GM12892 (cell line): ENCODE results near the gene CDH22.

Experiments used
- DNase-seq: peaks from one replicate; pipeline ENCODE4 v3.0.0; 2011; ENCODE audit not compliant: insufficient read length
- FAIRE-seq: peaks from 2 replicates; lab custom pipeline; 2011; peaks lifted over from hg19 to GRCh38; lab: Jason Lieb, UNC
- POLR2A ChIP-seq: IDR thresholded peaks from 2 replicates; pipeline ENCODE4 v1.6.1; 2011; ENCODE audit warnings: low read depth, low read length, control low read depth
- POLR2AphosphoS5 ChIP-seq: IDR thresholded peaks from 2 replicates; pipeline ENCODE4 v1.6.1; 2011; ENCODE audit warnings: low read depth, low read length, control low read depth
- TAF1 ChIP-seq: IDR thresholded peaks from 2 replicates; pipeline ENCODE4 v1.6.1; 2011; ENCODE audit warnings: low read depth, mild to moderate bottlenecking, control low read depth, low read length, borderline replicate concordance

CDH22 gene

GRCh38 chr20:46328200-46328882 lies 20.0 kb upstream of the CDH22 start:
- DNase-seq, result no peak
- FAIRE-seq, result no peak
- TF ChIP-seq TAF1 (no peak), POLR2AphosphoS5 (no peak), POLR2A (no peak)

DNA sequence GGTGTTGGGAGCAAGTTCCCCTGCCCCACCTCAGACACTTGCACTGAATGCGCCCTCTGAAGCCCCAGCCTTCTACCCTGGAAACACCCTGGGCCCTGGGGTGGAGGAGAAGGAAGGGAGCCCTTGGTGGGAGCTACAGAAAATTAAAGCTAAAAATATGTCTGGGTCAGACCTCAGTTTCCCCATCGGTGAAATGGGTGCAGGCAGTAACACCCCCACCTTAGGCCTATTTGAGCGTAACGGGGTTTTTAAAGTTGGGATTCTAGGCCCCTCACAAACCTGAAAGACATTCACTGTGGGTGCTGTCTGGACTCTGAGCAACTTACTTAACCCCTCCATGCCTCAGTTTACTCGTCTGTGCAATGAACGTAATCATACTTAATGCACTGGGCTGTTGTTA lies 19.3 kb upstream of the CDH22 start:
- no peak for FAIRE-seq
- no peak for TF ChIP-seq POLR2AphosphoS5
- no peak for TF ChIP-seq POLR2A
- no peak for TF ChIP-seq TAF1
- DNase-seq, result no peak

- no peak for FAIRE-seq
Measured at GRCh38 chr20:46325789-46326188, 17.5 kb upstream of the CDH22 start.

DNA sequence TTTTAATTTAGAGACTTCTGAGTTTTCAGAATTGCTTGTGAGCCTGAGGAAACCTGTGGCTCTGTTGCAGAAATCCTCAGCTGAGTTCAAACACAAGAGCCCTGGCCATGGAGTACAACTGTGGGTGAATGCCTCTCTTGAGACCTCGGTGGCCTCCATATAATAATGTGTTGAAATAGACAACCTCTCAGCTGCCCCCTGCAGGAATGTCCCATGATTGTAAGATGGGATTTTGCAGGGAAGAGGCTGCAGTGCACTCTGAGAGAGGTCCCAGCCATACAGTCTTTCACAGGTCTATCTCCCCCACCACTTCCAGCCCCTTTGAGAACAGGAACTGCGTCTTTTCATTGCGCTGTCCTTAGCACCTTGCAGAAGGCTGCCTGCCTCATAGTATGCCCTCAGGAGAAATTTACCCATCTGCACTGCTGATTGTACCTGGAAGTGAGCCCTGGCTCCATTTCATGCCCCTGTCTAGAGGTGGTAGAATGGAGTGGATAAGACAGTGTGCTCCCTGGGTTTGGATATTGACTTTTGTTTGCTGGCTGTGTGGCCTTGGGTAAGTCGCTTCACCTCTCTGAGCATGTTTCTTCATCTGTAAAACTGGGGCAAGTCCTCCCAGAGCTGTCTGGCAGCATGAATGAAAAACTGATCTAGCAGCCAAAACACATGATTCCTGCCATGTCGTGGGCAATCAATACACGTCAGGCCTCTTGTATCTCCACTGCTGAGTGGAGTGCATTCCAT lies 16.8 kb upstream of the CDH22 start:
- TF ChIP-seq TAF1, result no peak
- no peak for FAIRE-seq
- DNase-seq, result no peak

More at GRCh38 chr20:46325789-46326188, 17.5 kb upstream of the CDH22 start:
- TF ChIP-seq POLR2AphosphoS5 (no peak), TAF1 (no peak), POLR2A (no peak)
- no peak for DNase-seq

- FAIRE-seq (no peak), DNase-seq (no peak)
- TF ChIP-seq POLR2AphosphoS5 (no peak), POLR2A (no peak), TAF1 (no peak)
Measured at GRCh38 chr20:46324379-46324778, 16.1 kb upstream of the CDH22 start.

GRCh38 chr20:46323557-46323956 lies 15.3 kb upstream of the CDH22 start:
- no peak for FAIRE-seq
- TF ChIP-seq POLR2A (no peak), POLR2AphosphoS5 (no peak), TAF1 (no peak)
- no peak for DNase-seq

GRCh38 chr20:46322641-46323040 lies 14.3 kb upstream of the CDH22 start:
- no peak for DNase-seq
- TF ChIP-seq POLR2AphosphoS5 (no peak), TAF1 (no peak), POLR2A (no peak)
- no peak for FAIRE-seq

- no peak for DNase-seq
- TF ChIP-seq POLR2A, result no peak
- no peak for TF ChIP-seq POLR2AphosphoS5
- TF ChIP-seq TAF1, result no peak
- FAIRE-seq, result no peak
Measured at GRCh38 chr20:46317685-46318177, 9.4 kb upstream of the CDH22 start.

DNA sequence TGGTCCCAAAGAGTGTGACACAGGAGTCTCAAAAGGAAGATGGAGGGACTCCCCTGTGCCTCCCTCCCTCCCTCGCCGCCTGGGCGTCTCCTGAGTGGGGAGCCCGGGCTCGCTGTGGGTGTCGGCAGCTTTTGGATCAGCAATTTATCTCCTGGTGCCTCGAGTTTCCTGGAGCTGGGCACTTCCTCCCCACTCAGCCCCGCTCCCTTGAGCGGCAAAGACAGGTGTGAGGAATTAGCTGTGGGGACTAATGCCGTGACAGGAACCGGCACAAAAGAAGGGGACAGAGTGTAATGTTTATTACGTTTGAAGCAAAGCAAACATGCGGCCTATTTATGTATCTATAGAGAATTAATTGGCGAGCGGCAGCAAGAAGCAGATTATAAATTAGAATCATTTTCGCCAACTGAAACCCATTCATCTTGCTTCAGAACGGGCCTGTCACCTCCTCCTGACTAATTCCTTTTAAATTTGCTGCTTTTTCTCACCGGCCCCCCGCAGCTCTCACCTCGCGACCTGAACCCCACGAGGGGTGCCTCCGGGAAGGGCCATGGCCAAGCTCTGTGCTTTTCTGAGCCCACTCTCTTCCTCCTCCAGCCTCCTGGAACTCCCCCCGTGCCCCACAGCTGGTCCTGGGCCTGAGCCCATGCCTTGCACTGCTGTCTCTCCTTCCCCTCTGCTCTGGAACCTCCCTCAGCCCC lies 8.8 kb upstream of the CDH22 start:
- no peak for TF ChIP-seq TAF1
- TF ChIP-seq POLR2A, result no peak
- TF ChIP-seq POLR2AphosphoS5, result no peak
- no peak for FAIRE-seq
- no peak for DNase-seq

- DNase-seq (no peak), FAIRE-seq (no peak)
- TF ChIP-seq TAF1, result no peak
- no peak for TF ChIP-seq POLR2AphosphoS5
- no peak for TF ChIP-seq POLR2A
Measured at GRCh38 chr20:46315311-46315710, 7.0 kb upstream of the CDH22 start.

DNA sequence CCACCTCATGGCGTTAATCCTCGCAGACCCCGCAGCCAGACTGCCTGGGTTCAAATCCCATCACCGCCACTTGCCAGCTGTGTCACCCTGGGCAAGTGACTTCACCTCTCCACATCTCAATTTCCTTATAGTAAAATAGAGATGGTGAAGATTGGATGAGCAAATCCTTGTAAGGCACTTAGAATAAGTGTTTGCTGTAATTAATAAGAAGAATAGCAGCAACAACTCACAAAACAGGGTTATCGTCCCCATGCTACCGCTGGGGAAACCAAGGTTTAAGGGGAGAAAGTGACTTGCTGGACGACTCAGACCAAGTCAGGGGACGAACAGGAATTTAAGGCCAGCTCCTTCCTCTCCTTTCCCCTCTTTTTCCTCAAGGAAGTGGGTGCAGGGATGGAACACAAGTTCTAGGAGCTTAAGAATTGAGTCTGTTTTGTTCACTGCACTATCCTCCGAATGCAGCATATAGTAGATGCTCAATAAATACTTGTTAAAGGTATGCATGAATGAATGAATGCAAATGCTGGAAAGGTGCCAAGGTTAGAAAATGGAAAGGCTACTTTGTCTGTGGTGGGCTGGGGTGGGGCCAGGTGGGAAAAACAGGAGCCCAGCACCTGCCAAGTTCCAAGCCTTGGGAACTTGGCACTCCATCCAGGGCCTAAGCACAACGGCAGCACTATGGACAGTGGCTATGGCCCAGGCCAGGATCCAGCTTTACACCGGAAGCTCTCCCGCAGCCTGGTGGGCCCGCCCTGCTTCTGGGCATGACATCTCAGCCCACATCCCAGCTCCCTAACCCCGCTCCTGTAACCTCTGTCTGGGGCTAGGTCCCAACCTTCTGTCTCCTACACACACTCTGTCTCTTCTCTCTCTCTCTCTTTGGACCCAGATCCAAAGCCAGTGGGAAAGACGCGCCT lies 4.9 kb upstream of the CDH22 start:
- DNase-seq (no peak), FAIRE-seq (no peak)
- no peak for TF ChIP-seq POLR2AphosphoS5
- no peak for TF ChIP-seq POLR2A
- TF ChIP-seq TAF1, result no peak
